Adrenal gland (tissue), 5 donors: Measurements from ENCODE around the gene NCEH1.

Source experiments
- CTCF ChIP-seq, 6 experiments: fragments of 450-650 bp in 4 of 6; fragments of 200-600 bp in 2 of 6; sonication (generic) in 1 of 6; IDR thresholded peaks; 1 replicate in 5 of 6; 2 replicates in 1 of 6; pipeline versions ENCODE4 v1.5.1 to v1.8.0; 2016 to 2021; ENCODE audit warnings: antibody characterized with exemption in 6 of 6, mild to moderate bottlenecking in 2 of 6, moderate library complexity in 1 of 6
- POLR2A ChIP-seq, 2 donors: fragments of 450-650 bp; IDR thresholded peaks; one replicate each; pipeline ENCODE4 v1.6.1; 2017; ENCODE audit warnings: antibody characterized with exemption in 2 of 2, mild to moderate bottlenecking in 2 of 2, moderate library complexity in 1 of 2
- donor health status: DM: no; HTN: no; CAD: no.

- TF ChIP-seq CTCF (IDR thresholded peaks at IDR 0.05) (no peak), POLR2A (IDR thresholded peaks at IDR 0.05) (no peak)
Observed at GRCh38 chr3:172659246-172660002, 51.4 kb downstream of the NCEH1 start.
